ENCODE data around the gene ANKRD11. TPM values are rescaled to one million over a fixed set of nuclear protein-coding genes. Genes with fewer than 3 reads are reported as not detected.

ANKRD11 gene
- total RNA-seq, 2 donors from 2014 or later: 130 to 165 TPM

GRCh38 chr16:89325861-89326471 lies 164.4 kb downstream of the ANKRD11 start:
- no peak for ATAC-seq
- Mint-ChIP-seq H3K9me3 (no peaks in the 10 kb centered on the region), H3K36me3 (peaks cover 0 to 11% of the 10 kb centered on the region in 2 donors), H3K27ac (peak overlapping the region; percentile 69 to 72)
- no peak for DNase-seq (ENCODE audit: low spot score in 2 of 2)

- ATAC-seq (peak; percentile 86 to 88), DNase-seq (ENCODE audit: low spot score in 2 of 2) (peak; percentile 63 to 78)
- Mint-ChIP-seq H3K27ac (peak overlapping the region; percentile 69 to 91), H3K9me3 (no peaks in the 10 kb centered on the region), H3K36me3 (peaks cover 0 to 11% of the 10 kb centered on the region in 2 donors)
Observed at GRCh38 chr16:89324056-89325010, 166.0 kb downstream of the ANKRD11 start.

GRCh38 chr16:89323120-89323960 lies 167.0 kb downstream of the ANKRD11 start:
- Mint-ChIP-seq H3K9me3 (no peaks in the 10 kb centered on the region), H3K27ac (peak overlapping the region; percentile 69 to 91)

GRCh38 chr16:89322321-89323119 lies 167.8 kb downstream of the ANKRD11 start:
- DNase-seq (ENCODE audit: low spot score in 2 of 2) (no peak), ATAC-seq (no peak)
- H3K9me3 Mint-ChIP-seq: no peaks in the 10 kb centered on the region
- H3K36me3 Mint-ChIP-seq: peaks cover 0 to 22% of the 10 kb centered on the region in 2 donors
- H3K27ac Mint-ChIP-seq: peak overlapping the region; percentile 34 to 87

More at GRCh38 chr16:89323120-89323960, 167.0 kb downstream of the ANKRD11 start:
- DNase-seq (ENCODE audit: low spot score in 2 of 2) (no peak), ATAC-seq (no peak)
- H3K36me3 Mint-ChIP-seq: peaks cover 0 to 16% of the 10 kb centered on the region in 2 donors

GRCh38 chr16:89320782-89321501 lies 169.4 kb downstream of the ANKRD11 start:
- no peak for ATAC-seq
- no peaks in the 10 kb centered on the region for H3K9me3 Mint-ChIP-seq
- H3K27ac Mint-ChIP-seq: peak overlapping the region in 1 of 2 donors; percentile 82
- no peak for DNase-seq (ENCODE audit: low spot score in 2 of 2)
- peaks cover 0 to 22% of the 10 kb centered on the region in 2 donors for H3K36me3 Mint-ChIP-seq

- no peaks in the 10 kb centered on the region for H3K9me3 Mint-ChIP-seq
- H3K36me3 Mint-ChIP-seq: peaks cover 7 to 26% of the 10 kb centered on the region in 2 donors
- peak overlapping the region; percentile 82 to 89 for H3K27ac Mint-ChIP-seq
- ATAC-seq (peak; percentile 39 to 55), DNase-seq (ENCODE audit: low spot score in 2 of 2) (peak; percentile 51 to 76)
Observed at GRCh38 chr16:89319886-89320781, 170.2 kb downstream of the ANKRD11 start.

GRCh38 chr16:89319631-89319885 lies 170.8 kb downstream of the ANKRD11 start:
- Mint-ChIP-seq H3K27ac (peak overlapping the region; percentile 82 to 89), H3K36me3 (peaks cover 7 to 31% of the 10 kb centered on the region in 2 donors), H3K9me3 (no peaks in the 10 kb centered on the region)
- DNase-seq (ENCODE audit: low spot score in 2 of 2): no peak
- no peak for ATAC-seq

GRCh38 chr16:89318871-89319630 lies 171.3 kb downstream of the ANKRD11 start:
- ATAC-seq: no peak
- Mint-ChIP-seq H3K27ac (peak overlapping the region; percentile 82 to 85), H3K36me3 (peaks cover 7 to 34% of the 10 kb centered on the region in 2 donors), H3K9me3 (no peaks in the 10 kb centered on the region)
- DNase-seq (ENCODE audit: low spot score in 2 of 2): no peak

- no peaks in the 10 kb centered on the region for H3K9me3 Mint-ChIP-seq
Observed at GRCh38 chr16:89318430-89318758, 172.0 kb downstream of the ANKRD11 start.

GRCh38 chr16:89317729-89318429 lies 172.5 kb downstream of the ANKRD11 start:
- Mint-ChIP-seq H3K36me3 (peaks cover 7 to 30% of the 10 kb centered on the region in 2 donors), H3K27ac (peak overlapping the region; percentile 8 to 85), H3K9me3 (no peaks in the 10 kb centered on the region)
- DNase-seq (ENCODE audit: low spot score in 2 of 2): no peak
- no peak for ATAC-seq

More at GRCh38 chr16:89318430-89318758, 172.0 kb downstream of the ANKRD11 start:
- Mint-ChIP-seq H3K27ac (peak overlapping the region; percentile 8 to 85), H3K36me3 (peaks cover 7 to 30% of the 10 kb centered on the region in 2 donors)
- DNase-seq (ENCODE audit: low spot score in 2 of 2): no peak
- no peak for ATAC-seq

GRCh38 chr16:89317101-89317671 lies 173.2 kb downstream of the ANKRD11 start:
- Mint-ChIP-seq H3K9me3 (no peaks in the 10 kb centered on the region), H3K36me3 (peaks cover 7 to 28% of the 10 kb centered on the region in 2 donors), H3K27ac (peak overlapping the region; percentile 32 to 94)
- ATAC-seq (no peak), DNase-seq (ENCODE audit: low spot score in 2 of 2) (no peak)

GRCh38 chr16:89316701-89317100 lies 173.7 kb downstream of the ANKRD11 start:
- H3K9me3 Mint-ChIP-seq: no peaks in the 10 kb centered on the region
- no peak for ATAC-seq
- no peak for DNase-seq (ENCODE audit: low spot score in 2 of 2)
- peaks cover 7 to 24% of the 10 kb centered on the region in 2 donors for H3K36me3 Mint-ChIP-seq
- peak overlapping the region; percentile 94 to 97 for H3K27ac Mint-ChIP-seq
